G401 (cell line): ENCODE results near the gene PTS. TPM values are rescaled to one million over a fixed set of nuclear protein-coding genes. Genes with fewer than 3 reads are reported as not detected.

Experiments
- total RNA-seq: library from RNA; depleted of rRNA; stranded (reverse); fragments of >200 nt; shearing (Covaris generic); gene quantifications from 2 replicates; pipeline ENCODE4 v1.2.3, GENCODE V29; 2014; rRNA removed

The PTS gene
- total RNA-seq, 1 experiment from 2014 or later = 33.1 TPM

Other genes starting within 250 kb of the PTS start
- gene DLAT, start 201.0 kb upstream of the PTS start, total RNA-seq = 70.0 and 71.5 TPM in 2 replicates
- 2.6 and 4.4 TPM in 2 replicates for gene PIH1D2, start 152.4 kb upstream of the PTS start, total RNA-seq
- 39.3 and 43.6 TPM in 2 replicates for gene NKAPD1, start 152.1 kb upstream of the PTS start, total RNA-seq
- gene TIMM8B, start 139.7 kb upstream of the PTS start, total RNA-seq = 131 and 181 TPM in 2 replicates
- 206 and 219 TPM in 2 replicates for gene SDHD, start 139.6 kb upstream of the PTS start, total RNA-seq
- not detected in 2 replicates for gene IL18, start 62.3 kb upstream of the PTS start, total RNA-seq
- not detected in 2 replicates for gene TEX12, start 59.1 kb upstream of the PTS start, total RNA-seq
- 1.1 TPM in 1 of 2 replicates, not detected in the other for gene BCO2, start 50.9 kb upstream of the PTS start, total RNA-seq
- not detected in 2 replicates for gene PLET1, start 34.4 kb downstream of the PTS start, total RNA-seq